HG03159 (cell line): ENCODE results near the gene ZNF236.
"Not testable (repeated sequence)": the region's sequence is repeated elsewhere in the genome, so short reads cannot be mapped to it uniquely, and the experiment has no call there.

ENCODE experiments used
- ATAC-seq: cut with Tn5 transposase; IDR thresholded peaks from one replicate; pipeline ENCODE4 v1.9.1; 2021; ENCODE audit warnings: mild to moderate bottlenecking, moderate library complexity; ENCODE audit not compliant: unreplicated experiment

ZNF236 gene

GRCh38 chr18:76822506-76823160 lies at the start of gene ZNF236:
ZNF236 (plus strand) TSS chr18:76822557; CDS start chr18:76822608, 51 bp downstream.
- peak; percentile 47 for ATAC-seq

DNA sequence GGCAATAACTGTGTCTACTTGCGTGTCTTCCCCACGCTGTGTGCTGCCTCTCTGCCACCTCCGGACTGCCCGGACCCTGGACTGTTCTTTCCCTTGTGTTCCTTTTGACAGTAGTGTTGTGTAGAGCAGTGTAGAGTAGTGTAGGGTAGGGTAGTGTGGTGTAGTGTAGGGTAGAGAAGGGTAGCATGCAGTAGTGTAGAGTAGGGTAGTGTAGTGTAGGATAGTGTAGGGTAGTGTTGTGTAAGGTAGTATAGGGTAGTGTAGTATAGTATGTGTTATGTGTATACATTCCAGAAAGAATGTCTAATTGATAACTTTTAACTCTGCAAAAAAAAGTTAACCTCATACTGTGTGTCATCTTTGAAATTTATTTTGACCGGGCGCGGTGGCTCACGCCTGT lies 49.7 kb upstream of the ZNF236 start:
- no peak for ATAC-seq

GRCh38 chr18:76777036-76777435 lies 45.3 kb upstream of the ZNF236 start:
- not testable (repeated sequence) for ATAC-seq

DNA sequence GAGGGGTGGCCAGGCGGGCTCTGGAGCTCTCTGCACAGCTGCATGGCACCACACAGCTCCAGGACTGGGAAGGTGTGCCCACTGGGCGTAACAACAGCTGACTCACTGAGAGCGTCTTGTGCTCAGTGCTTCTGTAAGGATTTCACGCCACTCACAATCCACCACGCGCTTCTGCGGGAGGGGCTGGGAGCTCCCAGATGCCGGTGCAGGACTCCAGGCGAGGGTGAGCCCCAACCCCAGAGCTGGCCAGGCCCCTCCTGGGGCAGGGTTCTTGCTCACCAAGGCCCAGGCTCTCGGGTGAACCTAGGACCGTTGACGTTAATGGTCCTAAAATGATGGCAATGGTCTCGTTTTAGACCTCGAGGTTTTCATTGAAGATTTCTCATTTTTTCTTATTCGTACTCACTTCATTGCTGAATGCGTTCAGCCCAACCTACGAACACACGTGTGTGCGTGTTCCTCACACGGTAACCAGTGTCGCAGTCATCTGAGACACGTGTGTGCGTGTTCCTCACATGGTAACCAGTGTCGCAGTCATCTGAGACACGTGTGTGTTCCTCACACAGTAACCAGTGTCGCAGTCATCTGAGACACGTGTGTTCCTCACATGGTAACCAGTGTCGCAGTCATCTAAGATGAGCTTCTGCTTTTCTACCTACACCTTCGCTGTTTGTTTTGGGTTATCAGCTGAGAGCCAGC lies 38.4 kb upstream of the ZNF236 start:
- ATAC-seq = no peak

DNA sequence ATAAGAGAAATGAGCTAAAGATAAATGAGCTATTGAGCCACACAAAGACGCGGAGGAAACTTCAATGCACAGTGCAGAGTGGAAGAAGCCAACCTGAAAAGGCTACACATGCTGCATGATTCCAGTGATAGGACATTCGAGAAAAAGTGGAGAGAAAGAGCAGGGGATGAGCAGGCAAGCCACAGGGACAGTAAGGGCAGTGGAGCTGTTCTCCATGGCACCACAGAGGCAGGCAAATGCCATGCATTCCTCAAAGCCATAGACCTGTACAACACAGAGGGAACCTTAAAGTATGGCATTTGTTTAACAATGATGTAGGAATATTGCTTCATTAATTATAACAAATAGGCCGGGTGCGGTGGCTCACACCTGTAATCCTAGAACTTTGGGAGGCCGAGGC lies 36.5 kb upstream of the ZNF236 start:
- ATAC-seq = no peak

DNA sequence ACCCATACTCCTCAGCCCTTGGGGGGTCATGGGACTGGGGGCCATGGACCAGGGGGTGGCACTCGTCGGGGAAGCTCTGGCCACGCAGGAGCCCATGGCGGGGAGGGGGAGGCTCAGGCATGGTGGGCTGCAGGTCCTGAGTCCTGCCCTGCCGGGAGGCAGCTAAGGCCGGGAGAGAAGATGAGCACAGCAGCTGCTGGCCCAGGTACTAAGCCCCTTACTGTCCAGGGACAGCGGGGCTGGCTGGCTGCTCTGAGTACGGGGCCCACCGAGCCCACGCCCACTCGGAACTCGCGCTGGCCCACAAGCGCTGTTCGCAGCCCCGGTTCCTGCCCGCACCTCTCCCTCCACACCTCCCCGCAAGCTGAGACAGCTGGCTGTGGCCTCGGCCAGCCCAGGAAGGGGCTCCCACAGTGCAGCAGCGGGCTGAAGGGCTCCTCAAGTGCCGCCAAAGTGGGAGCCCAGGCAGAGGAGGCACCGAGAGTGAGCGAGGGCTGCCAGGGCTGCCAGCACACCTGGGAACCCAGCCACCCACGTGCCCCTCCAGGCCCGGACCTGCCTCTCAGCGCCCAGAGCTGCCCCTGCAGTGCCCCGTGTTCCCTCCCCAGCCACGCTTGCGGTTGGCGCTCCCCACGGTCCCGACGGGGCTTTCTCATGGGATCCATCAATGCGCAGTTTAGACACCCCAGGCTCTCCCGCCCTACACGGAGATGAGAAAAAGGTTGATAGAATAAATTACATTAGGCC lies 33.6 kb upstream of the ZNF236 start:
- no peak for ATAC-seq

DNA sequence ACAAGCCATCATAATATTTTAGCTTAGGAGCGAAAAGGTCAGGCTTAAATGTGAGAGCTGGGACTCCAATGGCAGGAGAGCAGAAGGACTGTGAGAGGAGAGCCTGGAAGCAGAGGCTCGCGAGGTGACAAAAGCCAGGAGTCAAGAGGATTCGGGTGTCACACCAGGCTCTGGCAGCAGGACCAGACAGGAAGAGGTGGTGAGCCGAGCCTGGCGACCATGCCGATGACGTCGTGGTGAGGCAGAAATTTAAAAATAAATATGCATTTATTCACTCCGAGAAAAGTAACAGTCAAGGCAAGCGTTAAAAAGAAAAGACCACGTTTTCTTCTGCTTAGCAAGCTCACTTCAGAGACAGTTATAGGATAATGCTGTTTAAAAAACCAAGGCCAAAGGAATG lies 31.3 kb upstream of the ZNF236 start:
- ATAC-seq = no peak

DNA sequence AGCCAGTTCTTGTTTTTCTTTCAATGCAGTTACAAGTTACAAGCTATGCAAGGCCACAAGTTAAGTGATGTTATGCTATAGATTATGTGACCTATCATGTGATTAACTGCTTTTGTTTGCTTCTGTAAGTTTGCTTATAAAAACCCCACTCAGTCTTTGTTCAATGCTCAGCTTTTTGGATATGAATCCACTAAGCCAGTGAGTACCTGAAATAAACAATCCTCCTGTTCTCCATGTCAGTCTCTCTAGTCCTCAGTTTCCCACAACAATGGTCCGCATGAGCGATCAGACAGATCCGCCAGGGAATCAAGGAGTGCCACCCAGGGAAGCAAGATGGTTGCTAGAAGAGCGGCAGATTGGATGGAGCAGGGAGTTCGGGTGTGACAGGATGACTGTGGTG lies 30.7 kb upstream of the ZNF236 start:
- no peak for ATAC-seq

- no peak for ATAC-seq
Observed at GRCh38 chr18:76794326-76794725, 28.0 kb upstream of the ZNF236 start.

DNA sequence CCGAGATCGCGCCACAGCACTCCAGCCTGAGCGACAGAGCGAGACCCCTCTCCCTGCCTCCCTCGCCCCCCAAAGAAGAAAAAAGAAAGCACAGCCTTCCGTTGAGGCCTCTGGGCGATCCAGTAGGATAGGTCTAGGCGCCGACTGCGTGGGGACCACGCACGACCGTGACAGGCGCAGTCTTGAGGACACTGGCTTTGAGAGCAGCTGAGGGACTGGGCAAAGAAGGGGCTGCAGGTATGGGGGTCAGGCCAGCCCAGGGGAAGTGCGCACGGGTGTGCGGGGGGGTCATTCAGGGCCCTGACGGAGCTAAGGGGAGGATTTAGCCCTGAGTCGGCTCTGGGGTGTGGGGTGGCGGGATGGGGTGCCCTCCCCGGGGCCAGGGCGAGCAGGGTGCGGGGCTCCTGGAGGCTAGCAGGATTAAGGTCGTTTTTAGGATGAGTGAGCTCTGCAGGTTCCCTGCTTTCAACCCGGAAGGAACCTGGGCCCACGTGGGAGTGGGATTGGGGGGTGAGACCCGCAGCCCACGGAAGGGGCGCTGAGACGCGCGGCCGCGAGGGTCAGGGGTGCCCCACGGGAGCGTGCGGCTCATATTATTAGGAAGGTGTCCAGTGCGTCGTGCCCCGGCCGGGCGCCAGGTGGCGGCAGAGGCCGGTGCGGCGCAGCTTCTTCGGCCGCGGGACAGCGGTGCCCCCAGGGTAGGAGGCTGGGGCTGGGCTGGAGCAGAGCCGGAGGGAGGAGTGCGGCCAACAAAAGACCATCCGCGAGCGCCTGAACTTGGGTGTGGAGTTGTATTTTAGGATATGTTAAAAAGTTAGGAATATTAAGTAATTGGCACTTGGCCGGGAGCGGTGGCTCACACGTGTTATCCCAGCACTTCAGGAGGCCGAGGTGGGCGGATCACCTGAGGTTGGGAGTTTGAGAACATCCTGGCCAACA lies 20.5 kb upstream of the ZNF236 start:
- ATAC-seq = peak; percentile 96

- ATAC-seq = no peak
Observed at GRCh38 chr18:76803413-76803812, 18.9 kb upstream of the ZNF236 start.

DNA sequence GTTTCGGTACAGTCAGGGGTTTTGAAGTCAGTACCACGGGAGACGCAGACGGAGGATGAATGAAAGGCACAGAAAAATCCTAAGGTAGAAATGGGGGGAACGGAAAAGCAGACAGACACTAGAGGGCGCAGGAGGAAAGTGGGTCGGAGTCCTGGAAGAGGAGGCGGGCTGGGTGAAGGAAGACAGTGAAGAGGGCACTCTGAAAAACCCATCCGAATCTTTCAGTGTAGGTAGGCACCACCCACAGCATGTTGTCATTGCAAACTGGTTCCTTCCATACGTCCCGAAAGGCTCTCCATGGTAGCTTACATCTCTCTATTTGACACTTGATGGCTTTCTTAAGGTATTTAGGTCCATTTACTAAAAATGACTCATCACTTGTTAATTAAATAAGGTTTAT lies 18.5 kb upstream of the ZNF236 start:
- ATAC-seq = peak; percentile 62

DNA sequence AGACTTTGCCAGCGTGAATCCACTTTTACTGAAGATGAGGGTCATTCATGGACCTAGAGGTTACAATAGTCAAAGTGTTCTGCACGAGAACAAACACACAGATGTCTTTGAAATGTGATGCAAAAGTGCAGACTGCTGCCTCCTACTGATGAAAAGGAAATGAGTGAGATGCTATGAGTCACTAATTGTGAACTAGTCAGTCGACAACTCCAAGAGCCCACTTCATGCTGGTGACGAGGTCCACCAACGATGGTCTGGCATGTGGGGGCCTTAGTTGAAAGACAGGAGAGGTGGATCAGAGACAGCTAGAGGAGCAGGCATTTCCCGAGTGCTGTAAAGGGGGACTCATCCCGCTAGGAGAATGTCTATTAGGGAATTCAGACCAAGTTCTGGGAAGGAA lies 17.1 kb upstream of the ZNF236 start:
- ATAC-seq = no peak

DNA sequence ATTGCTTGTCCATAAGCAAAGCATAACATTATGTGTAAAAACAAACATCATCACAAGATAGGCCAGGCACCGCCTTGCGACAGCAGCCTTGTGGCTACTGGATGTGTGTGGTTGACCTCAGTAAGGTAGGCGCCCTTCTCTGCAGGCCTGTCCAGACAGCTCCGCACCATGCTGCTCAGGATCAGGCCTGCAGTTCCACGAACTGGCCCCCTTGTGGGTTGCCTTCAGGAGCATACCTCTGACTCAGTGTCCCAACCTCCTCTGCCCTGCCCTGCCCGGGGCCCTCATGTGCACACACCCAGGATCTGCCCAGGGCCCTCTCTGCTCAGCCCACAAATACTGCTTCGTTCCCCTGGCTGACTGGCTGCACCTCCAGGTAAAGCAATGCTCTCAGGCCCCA lies 16.1 kb upstream of the ZNF236 start:
- ATAC-seq = no peak

- ATAC-seq = no peak
Observed at GRCh38 chr18:76808561-76808960, 13.8 kb upstream of the ZNF236 start.

DNA sequence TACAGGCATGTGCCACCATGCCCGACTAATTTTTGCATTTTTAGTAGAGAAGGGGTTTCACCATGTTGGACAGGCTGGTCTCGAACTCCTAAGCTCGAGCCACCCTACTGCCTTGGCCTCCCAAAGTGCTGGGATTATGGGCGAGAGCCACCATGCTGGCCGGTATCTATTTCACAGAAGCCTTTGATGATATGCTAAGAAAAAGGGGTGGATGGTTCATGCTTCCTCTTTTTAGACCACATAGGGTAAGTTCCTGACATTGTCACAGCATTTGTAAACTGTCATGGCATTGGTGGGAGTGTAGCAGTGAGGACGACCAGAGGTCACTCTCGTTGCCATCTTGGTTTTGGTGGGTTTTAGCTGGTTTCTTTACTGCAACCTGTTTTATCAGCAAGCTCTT lies 10.8 kb upstream of the ZNF236 start:
- ATAC-seq = peak; percentile 84

GRCh38 chr18:76814256-76814655 lies 8.1 kb upstream of the ZNF236 start:
- ATAC-seq = no peak

DNA sequence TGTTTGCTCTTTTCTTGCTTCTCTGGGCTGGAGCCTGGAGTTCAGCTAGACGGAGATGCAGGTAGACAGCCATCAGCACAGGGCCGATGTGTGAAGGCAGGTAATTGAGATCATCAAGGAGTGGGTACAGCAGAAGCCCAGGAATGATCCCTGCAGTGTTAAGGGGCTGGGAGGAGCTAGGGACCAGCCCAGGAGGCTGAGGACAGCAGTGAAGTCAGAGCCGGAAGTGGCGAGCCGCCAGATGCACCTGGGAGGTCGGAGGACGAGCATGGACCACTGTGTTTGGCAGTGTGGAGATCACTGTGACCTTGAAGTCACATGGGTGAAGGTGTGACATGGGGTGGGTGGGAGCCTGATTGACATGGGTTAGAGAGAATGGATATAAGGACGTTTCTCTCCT lies 6.2 kb upstream of the ZNF236 start:
- no peak for ATAC-seq

GRCh38 chr18:76817888-76818611 lies 4.3 kb upstream of the ZNF236 start:
- ATAC-seq = no peak

GRCh38 chr18:76819411-76820136 lies 2.8 kb upstream of the ZNF236 start:
- ATAC-seq = no peak
